WTC11 (cell line): Measurements from ENCODE around the gene GTF2H3. TPM values are rescaled to one million over a fixed set of nuclear protein-coding genes. Genes with fewer than 3 reads are reported as not detected.

ENCODE experiments used
- ATAC-seq: fragments of 200-7000 bp; cut with Tn5 transposase; 2 replicates; pipeline ENCODE4 v1.10.0; 2021; ENCODE audit warnings: mild to moderate bottlenecking, moderate library complexity
- CTCF ChIA-PET: fragments of 300-600 bp; sonication (Branson Sonifier 250); formaldehyde crosslinking; loops from one replicate; lab custom pipeline; 2021; ENCODE audit warnings: antibody characterized with exemption; lab: Charles Lee
- POLR2A ChIA-PET: fragments of 350-600 bp; sonication (Branson Sonifier 250); formaldehyde crosslinking; loops from one replicate; lab custom pipeline; 2021; ENCODE audit warnings: antibody characterized with exemption; lab: Charles Lee
- DNase-seq: peaks from one replicate; pipeline ENCODE4 v3.0.0; 2021; ENCODE audit warnings: low spot score
- H3K27ac Mint-ChIP-seq: 2 replicates; pipeline ENCODE4 v1.8.0; 2021; ENCODE audit warnings: mixed read lengths
- H3K27me3 Mint-ChIP-seq: 2 replicates; pipeline ENCODE4 v1.8.0; 2021; ENCODE audit warnings: low read depth, mild to moderate bottlenecking, moderate library complexity, mixed read lengths
- H3K36me3 Mint-ChIP-seq: 2 replicates; pipeline ENCODE4 v1.8.0; 2021; ENCODE audit warnings: mixed read lengths
- H3K4me1 Mint-ChIP-seq: 2 replicates; pipeline ENCODE4 v1.8.0; 2022; ENCODE audit warnings: mixed read lengths
- H3K4me3 Mint-ChIP-seq: 2 replicates; pipeline ENCODE4 v1.8.0; 2021; ENCODE audit warnings: mild to moderate bottlenecking, moderate library complexity, mixed read lengths
- H3K9me3 Mint-ChIP-seq: 2 replicates; pipeline ENCODE4 v1.8.0; 2021; ENCODE audit warnings: mixed read lengths
- ZNF121 ChIP-seq: sonication (generic); formaldehyde crosslinking; IDR thresholded peaks from 2 replicates; pipeline ENCODE4 v1.8.0; 2023; ENCODE audit warnings: missing genetic modification reagents
- ZNF138 ChIP-seq: sonication (generic); formaldehyde crosslinking; conservative IDR thresholded peaks from 2 replicates; pipeline ENCODE4 v1.8.1; 2022; ENCODE audit warnings: mild to moderate bottlenecking, moderate library complexity, missing genetic modification reagents
- total RNA-seq: library from RNA; stranded (reverse); gene quantifications from 3 replicates; pipeline ENCODE4 v1.2.3, GENCODE V29; 2021
- TF ChIP-seq, protein P1 (sequence below): fragments of 250-450 bp; sonication (Bioruptor Pico); IDR thresholded peaks from 2 replicates; pipeline ENCODE4 v1.9.0; 2021; ENCODE audit warnings: mild to moderate bottlenecking, borderline replicate concordance
- TF ChIP-seq, protein P2 (sequence below): sonication (generic); formaldehyde crosslinking; IDR thresholded peaks from 2 replicates; pipeline ENCODE4 v1.8.0; 2022; ENCODE audit warnings: mild to moderate bottlenecking, missing genetic modification reagents
- TF ChIP-seq, protein P3 (sequence below): sonication (generic); formaldehyde crosslinking; IDR thresholded peaks from 2 replicates; pipeline ENCODE4 v1.8.0; 2022; ENCODE audit warnings: mild to moderate bottlenecking, missing genetic modification reagents
- TF ChIP-seq, protein P4 (sequence below): sonication (generic); formaldehyde crosslinking; IDR thresholded peaks from 2 replicates; pipeline ENCODE4 v1.8.1; 2023; ENCODE audit warnings: mild to moderate bottlenecking, missing genetic modification reagents, borderline replicate concordance
- TF ChIP-seq, protein P5 (sequence below): sonication (generic); formaldehyde crosslinking; IDR thresholded peaks from 2 replicates; pipeline ENCODE4 v1.8.0; 2022; ENCODE audit warnings: missing genetic modification reagents

The GTF2H3 gene
- total RNA-seq, 1 experiment from 2014 or later: 31.6 TPM

DNA sequence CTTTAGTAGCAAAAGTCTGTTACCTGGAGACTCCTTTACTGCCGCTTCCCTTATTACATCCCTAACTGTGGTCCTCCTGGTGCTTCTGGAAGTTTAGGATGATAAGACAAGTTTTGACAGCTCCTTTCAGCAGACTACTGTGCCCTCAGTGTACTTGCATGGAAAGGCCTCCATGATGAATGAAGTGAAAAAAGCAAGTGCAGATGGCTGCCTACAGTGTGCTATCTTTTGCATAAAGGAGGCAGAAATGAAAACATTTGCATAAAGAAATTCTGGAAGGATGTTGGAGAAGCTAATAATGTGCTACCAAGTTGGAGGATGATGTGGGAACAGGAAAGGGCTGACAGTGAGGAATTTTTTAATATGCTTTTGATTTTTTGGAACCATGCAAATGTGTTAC lies 41.8 kb downstream of the GTF2H3 start (continued):
- TF ChIP-seq, protein P1, sequence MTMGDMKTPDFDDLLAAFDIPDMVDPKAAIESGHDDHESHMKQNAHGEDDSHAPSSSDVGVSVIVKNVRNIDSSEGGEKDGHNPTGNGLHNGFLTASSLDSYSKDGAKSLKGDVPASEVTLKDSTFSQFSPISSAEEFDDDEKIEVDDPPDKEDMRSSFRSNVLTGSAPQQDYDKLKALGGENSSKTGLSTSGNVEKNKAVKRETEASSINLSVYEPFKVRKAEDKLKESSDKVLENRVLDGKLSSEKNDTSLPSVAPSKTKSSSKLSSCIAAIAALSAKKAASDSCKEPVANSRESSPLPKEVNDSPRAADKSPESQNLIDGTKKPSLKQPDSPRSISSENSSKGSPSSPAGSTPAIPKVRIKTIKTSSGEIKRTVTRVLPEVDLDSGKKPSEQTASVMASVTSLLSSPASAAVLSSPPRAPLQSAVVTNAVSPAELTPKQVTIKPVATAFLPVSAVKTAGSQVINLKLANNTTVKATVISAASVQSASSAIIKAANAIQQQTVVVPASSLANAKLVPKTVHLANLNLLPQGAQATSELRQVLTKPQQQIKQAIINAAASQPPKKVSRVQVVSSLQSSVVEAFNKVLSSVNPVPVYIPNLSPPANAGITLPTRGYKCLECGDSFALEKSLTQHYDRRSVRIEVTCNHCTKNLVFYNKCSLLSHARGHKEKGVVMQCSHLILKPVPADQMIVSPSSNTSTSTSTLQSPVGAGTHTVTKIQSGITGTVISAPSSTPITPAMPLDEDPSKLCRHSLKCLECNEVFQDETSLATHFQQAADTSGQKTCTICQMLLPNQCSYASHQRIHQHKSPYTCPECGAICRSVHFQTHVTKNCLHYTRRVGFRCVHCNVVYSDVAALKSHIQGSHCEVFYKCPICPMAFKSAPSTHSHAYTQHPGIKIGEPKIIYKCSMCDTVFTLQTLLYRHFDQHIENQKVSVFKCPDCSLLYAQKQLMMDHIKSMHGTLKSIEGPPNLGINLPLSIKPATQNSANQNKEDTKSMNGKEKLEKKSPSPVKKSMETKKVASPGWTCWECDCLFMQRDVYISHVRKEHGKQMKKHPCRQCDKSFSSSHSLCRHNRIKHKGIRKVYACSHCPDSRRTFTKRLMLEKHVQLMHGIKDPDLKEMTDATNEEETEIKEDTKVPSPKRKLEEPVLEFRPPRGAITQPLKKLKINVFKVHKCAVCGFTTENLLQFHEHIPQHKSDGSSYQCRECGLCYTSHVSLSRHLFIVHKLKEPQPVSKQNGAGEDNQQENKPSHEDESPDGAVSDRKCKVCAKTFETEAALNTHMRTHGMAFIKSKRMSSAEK (CRISPR knock-in tag): no peak
- TF ChIP-seq, protein P2, sequence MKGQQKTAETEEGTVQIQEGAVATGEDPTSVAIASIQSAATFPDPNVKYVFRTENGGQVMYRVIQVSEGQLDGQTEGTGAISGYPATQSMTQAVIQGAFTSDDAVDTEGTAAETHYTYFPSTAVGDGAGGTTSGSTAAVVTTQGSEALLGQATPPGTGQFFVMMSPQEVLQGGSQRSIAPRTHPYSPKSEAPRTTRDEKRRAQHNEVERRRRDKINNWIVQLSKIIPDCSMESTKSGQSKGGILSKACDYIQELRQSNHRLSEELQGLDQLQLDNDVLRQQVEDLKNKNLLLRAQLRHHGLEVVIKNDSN (CRISPR knock-in tag): no peak

DNA sequence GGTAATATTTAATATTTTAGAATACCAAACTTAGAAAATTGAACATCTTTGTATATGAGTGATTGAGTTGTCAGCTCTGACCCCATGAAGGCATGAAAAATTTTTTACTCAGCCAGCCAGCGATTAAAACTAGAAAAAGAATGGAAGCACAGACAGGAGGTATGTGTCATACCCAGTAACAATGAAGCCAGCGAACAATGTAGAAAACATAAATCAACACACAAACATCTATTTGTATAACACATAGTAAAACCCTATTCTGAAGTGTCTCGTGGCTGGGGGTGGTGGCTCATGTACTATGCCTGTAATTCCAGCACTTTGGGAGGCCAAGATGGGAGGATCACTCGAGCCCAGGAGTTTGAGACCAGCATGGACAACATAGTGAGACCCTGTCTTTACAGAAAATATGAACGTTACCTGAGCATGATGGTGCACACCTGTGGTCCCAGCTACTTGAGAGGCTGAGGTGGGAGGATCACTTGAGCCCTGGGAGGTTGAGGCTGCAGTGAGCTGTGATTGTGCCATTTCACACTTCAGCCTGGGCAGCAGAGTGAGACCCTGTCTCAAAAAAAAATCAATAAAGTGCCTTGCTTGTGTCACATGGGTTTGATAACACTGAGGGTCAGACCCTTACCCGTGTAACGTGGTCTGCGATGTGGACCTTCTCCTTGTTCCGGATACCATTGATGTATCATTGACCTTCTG lies 43.1 kb downstream of the GTF2H3 start:
- ATAC-seq: no peak
- CTCF ChIA-PET: no interaction called here
- TF ChIP-seq, protein P3, sequence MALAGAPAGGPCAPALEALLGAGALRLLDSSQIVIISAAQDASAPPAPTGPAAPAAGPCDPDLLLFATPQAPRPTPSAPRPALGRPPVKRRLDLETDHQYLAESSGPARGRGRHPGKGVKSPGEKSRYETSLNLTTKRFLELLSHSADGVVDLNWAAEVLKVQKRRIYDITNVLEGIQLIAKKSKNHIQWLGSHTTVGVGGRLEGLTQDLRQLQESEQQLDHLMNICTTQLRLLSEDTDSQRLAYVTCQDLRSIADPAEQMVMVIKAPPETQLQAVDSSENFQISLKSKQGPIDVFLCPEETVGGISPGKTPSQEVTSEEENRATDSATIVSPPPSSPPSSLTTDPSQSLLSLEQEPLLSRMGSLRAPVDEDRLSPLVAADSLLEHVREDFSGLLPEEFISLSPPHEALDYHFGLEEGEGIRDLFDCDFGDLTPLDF (CRISPR knock-in tag): no peak
- TF ChIP-seq, protein P2 (CRISPR knock-in tag): no peak
- TF ChIP-seq, protein P4, sequence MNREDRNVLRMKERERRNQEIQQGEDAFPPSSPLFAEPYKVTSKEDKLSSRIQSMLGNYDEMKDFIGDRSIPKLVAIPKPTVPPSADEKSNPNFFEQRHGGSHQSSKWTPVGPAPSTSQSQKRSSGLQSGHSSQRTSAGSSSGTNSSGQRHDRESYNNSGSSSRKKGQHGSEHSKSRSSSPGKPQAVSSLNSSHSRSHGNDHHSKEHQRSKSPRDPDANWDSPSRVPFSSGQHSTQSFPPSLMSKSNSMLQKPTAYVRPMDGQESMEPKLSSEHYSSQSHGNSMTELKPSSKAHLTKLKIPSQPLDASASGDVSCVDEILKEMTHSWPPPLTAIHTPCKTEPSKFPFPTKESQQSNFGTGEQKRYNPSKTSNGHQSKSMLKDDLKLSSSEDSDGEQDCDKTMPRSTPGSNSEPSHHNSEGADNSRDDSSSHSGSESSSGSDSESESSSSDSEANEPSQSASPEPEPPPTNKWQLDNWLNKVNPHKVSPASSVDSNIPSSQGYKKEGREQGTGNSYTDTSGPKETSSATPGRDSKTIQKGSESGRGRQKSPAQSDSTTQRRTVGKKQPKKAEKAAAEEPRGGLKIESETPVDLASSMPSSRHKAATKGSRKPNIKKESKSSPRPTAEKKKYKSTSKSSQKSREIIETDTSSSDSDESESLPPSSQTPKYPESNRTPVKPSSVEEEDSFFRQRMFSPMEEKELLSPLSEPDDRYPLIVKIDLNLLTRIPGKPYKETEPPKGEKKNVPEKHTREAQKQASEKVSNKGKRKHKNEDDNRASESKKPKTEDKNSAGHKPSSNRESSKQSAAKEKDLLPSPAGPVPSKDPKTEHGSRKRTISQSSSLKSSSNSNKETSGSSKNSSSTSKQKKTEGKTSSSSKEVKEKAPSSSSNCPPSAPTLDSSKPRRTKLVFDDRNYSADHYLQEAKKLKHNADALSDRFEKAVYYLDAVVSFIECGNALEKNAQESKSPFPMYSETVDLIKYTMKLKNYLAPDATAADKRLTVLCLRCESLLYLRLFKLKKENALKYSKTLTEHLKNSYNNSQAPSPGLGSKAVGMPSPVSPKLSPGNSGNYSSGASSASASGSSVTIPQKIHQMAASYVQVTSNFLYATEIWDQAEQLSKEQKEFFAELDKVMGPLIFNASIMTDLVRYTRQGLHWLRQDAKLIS (CRISPR knock-in tag): no peak
- TF ChIP-seq ZNF138 (CRISPR knock-in tag) (no peak), ZNF121 (peak; percentile 37; the same call in 1 of the 2 replicates)
- TF ChIP-seq, protein P5, sequence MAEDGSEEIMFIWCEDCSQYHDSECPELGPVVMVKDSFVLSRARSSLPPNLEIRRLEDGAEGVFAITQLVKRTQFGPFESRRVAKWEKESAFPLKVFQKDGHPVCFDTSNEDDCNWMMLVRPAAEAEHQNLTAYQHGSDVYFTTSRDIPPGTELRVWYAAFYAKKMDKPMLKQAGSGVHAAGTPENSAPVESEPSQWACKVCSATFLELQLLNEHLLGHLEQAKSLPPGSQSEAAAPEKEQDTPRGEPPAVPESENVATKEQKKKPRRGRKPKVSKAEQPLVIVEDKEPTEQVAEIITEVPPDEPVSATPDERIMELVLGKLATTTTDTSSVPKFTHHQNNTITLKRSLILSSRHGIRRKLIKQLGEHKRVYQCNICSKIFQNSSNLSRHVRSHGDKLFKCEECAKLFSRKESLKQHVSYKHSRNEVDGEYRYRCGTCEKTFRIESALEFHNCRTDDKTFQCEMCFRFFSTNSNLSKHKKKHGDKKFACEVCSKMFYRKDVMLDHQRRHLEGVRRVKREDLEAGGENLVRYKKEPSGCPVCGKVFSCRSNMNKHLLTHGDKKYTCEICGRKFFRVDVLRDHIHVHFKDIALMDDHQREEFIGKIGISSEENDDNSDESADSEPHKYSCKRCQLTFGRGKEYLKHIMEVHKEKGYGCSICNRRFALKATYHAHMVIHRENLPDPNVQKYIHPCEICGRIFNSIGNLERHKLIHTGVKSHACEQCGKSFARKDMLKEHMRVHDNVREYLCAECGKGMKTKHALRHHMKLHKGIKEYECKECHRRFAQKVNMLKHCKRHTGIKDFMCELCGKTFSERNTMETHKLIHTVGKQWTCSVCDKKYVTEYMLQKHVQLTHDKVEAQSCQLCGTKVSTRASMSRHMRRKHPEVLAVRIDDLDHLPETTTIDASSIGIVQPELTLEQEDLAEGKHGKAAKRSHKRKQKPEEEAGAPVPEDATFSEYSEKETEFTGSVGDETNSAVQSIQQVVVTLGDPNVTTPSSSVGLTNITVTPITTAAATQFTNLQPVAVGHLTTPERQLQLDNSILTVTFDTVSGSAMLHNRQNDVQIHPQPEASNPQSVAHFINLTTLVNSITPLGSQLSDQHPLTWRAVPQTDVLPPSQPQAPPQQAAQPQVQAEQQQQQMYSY (CRISPR knock-in tag): no peak
- TF ChIP-seq, all 79 proteins: peak for 1
- no peak overlapping the region for H3K27ac Mint-ChIP-seq
- H3K4me1 Mint-ChIP-seq: peaks cover 1% of the 10 kb centered on the region; the same call in 1 of the 2 replicates
- no peaks in the 10 kb centered on the region for H3K9me3 Mint-ChIP-seq
- H3K4me3 Mint-ChIP-seq: no peak overlapping the region
- DNase-seq: no peak
- POLR2A ChIA-PET: no interaction called here
- H3K36me3 Mint-ChIP-seq: peaks cover 9% of the 10 kb centered on the region; the same call in 1 of the 2 replicates
- H3K27me3 Mint-ChIP-seq: no peaks in the 10 kb centered on the region; the same call in 1 of the 2 replicates
